GM12872 (cell line): ENCODE measurements around the gene MAOB.

Source experiments
- CTCF ChIP-seq: IDR thresholded peaks from 3 replicates; pipeline ENCODE4 v1.5.1; 2011; ENCODE audit warnings: low read depth, mild to moderate bottlenecking, low read length, moderate library complexity; ENCODE audit not compliant: insufficient read depth

The MAOB gene

DNA sequence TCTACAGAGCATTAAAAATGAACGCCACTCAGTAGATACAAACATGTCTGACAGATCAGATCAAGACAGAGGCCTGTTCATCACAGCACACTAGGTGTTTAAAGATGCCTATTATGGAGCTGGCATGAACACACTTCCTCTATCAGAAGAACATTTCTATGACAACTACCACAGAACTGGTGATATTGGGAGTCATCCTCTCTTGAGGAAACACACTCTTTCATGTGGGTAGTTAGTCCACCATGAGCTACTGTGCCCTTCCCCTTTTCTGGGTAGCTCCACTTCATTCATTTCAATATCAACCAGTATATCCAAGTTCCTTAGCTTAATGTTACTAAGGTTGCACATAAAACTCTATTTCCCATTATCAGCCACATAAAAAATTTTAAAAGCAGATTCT lies 46.7 kb downstream of the MAOB start:
- TF ChIP-seq CTCF: no peak

GRCh38 chrX:43827791-43828190 lies 54.5 kb downstream of the MAOB start:
- TF ChIP-seq CTCF: no peak

- TF ChIP-seq CTCF: no peak
These were observed 60.2 kb downstream of the MAOB start for GRCh38 chrX:43822014-43822413.

- TF ChIP-seq CTCF: no peak
These were observed 64.8 kb downstream of the MAOB start for GRCh38 chrX:43817444-43817843.

DNA sequence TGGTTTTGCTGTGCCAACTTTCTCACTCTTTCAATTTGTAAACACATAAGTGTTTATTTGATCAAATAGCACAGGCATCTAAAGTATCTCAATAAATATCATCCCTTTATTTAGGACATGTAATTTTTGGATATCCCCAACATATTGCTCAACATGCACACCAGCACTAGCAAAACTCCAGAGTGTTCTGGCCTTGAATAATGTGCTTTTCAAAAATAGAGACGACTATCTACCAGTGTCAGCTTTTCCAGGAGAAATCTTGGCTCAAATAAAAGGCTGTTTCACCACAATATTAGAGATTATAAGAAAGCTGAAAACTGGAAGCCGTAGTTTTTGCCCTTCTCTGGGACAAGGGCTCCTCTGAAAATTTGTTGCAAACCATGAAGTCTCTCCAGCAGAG lies 67.0 kb downstream of the MAOB start:
- TF ChIP-seq CTCF: no peak

DNA sequence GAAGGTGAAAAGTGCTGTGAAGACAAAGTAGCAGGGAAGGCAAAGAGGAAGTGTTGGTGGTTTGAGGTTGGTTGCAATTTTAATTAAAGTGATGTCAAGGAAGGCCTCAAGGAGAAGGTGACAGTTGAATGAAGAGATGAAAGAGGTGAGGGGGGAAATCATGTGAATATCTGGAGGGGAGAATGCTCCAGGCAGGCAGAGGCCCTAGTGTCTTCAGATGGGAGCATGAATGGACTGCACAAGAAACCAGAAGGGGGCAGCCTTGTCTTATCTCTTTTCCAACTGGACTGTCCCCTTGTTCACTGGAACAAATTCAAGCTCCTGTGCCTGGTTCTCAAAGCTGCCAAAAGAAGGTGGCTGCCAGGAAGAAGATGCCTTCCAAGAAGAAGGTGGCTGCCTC lies 68.4 kb downstream of the MAOB start:
- no peak for TF ChIP-seq CTCF

DNA sequence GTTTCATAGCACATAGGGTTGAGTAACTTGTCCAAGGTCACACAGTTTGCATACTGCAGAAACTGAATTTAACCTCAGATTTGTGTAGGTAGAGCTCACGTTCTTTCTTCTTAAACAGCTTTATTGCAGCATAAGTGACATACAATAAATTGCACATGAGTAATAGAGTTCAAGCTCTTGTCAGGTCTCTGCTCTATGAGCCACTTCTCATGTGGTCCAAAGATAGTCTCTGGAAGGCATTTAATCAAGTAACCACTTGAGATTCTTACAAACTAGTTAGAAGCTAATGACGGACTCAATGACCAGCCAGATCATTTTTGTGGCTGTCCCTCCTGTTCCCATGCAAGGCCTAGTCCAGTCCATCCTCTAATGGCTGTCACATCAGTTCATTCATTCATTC lies 68.9 kb downstream of the MAOB start:
- no peak for TF ChIP-seq CTCF

DNA sequence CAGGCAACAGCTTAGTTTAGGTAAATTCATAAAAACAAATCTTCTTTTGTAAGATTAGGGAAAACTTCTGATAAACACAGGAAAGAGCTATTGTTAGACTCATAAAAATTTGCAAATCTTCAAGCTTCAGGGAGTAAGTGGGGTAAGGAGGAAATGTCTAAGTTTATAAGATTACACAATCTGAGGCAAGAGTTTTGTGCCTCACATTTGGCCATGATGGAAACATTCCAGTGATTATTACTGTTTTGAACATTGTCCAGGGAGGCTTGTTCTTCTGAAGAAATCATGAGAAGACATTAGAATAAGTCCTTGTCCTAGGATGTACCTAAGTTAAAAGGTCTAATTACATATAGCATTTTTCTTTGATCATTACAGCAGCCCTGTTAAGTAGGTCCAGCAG lies 72.8 kb downstream of the MAOB start:
- TF ChIP-seq CTCF: no peak
